K562 (cell line): ENCODE results near the gene ITSN1. TPM values are rescaled to one million over a fixed set of nuclear protein-coding genes. Genes with fewer than 3 reads are reported as not detected.

ENCODE experiments used
- BRD9 ChIP-seq: fragments of 450-650 bp; IDR thresholded peaks from 2 replicates; pipeline ENCODE4 v1.6.1; 2018; ENCODE audit warnings: low read depth; ENCODE audit not compliant: partially characterized antibody
- CSDE1 ChIP-seq, 2 experiments: fragments of 450-650 bp; IDR thresholded peaks; 2 replicates each; pipeline ENCODE4 v1.6.1; 2016; ENCODE audit warnings: mild to moderate bottlenecking in 1 of 2
- FUS ChIP-seq: fragments of 200-400 bp; formaldehyde crosslinking; optimal IDR thresholded peaks from 2 replicates; pipeline ENCODE3; 2017; ENCODE audit warnings: low read depth, low read length
- MNT ChIP-seq, 2 experiments: fragments of 450-650 bp; conservative IDR thresholded peaks; 2 replicates each; pipeline ENCODE4 v1.6.1; 2017; ENCODE audit warnings: mild to moderate bottlenecking in 2 of 2, moderate library complexity in 2 of 2
- MXD1 ChIP-seq: fragments of 250-450 bp; sonication (Bioruptor Pico); IDR thresholded peaks from 2 replicates; pipeline ENCODE4 v1.8.0; 2021; ENCODE audit warnings: borderline replicate concordance, mild to moderate bottlenecking, moderate library complexity; ENCODE audit not compliant: poor library complexity, severe bottlenecking
- MYBL2 ChIP-seq, 2 experiments: fragments of 450-650 bp in 1 of 2; sonication (generic) in 1 of 2; formaldehyde crosslinking in 1 of 2; IDR thresholded peaks; 2 replicates each; pipeline versions ENCODE4 v1.6.1 to v1.8.1; 2017 to 2022; ENCODE audit warnings: borderline replicate concordance in 1 of 2, inconsistent platforms in 1 of 2, low read depth in 1 of 2, mild to moderate bottlenecking in 1 of 2, missing genetic modification reagents in 1 of 2, moderate library complexity in 1 of 2
- REST ChIP-seq, 2 experiments: fragments of 450-650 bp; formaldehyde crosslinking in 1 of 2; IDR thresholded peaks; 2 replicates each; pipeline versions ENCODE4 v1.4.0 to v1.6.1; 2014 to 2020; ENCODE audit warnings: mild to moderate bottlenecking in 2 of 2, borderline replicate concordance in 1 of 2, low read depth in 1 of 2
- TCF7L2 ChIP-seq: fragments of 150-350 bp; IDR thresholded peaks from 2 replicates; pipeline ENCODE4 v1.6.1; 2016; ENCODE audit warnings: low read depth, mild to moderate bottlenecking, low read length, moderate library complexity
- TEAD4 ChIP-seq, 2 experiments: sonication (generic) in 1 of 2; formaldehyde crosslinking in 1 of 2; IDR thresholded peaks; 2 replicates each; pipeline versions ENCODE4 v1.6.1 to v1.8.0; 2012 to 2022; ENCODE audit warnings: borderline replicate concordance in 1 of 2, inconsistent platforms in 1 of 2, low read length in 1 of 2, mild to moderate bottlenecking in 1 of 2, missing genetic modification reagents in 1 of 2
- ZBTB33 ChIP-seq: sonication (generic); formaldehyde crosslinking; IDR thresholded peaks from 2 replicates; pipeline ENCODE4 v1.8.1; 2023; ENCODE audit warnings: mild to moderate bottlenecking, missing genetic modification reagents
- ZNF436 ChIP-seq: fragments of 250-450, 450-650 bp; sonication (Bioruptor Pico); formaldehyde crosslinking; IDR thresholded peaks from 2 replicates; pipeline ENCODE4 v1.7.0; 2020; ENCODE audit warnings: mild to moderate bottlenecking
- ZNF695 ChIP-seq: fragments of 450-650 bp; formaldehyde crosslinking; IDR thresholded peaks from 2 replicates; pipeline ENCODE4 v1.4.0; 2020; ENCODE audit warnings: mild to moderate bottlenecking, moderate library complexity
- polyA plus RNA-seq, 8 experiments: library from polyadenylated mRNA; depleted of rRNA in 4 of 8; stranded (reverse) in 5 of 8; unstranded in 3 of 8; fragments of >200 nt; fragmentation: Nextera tagmentation in 2 of 8; fragmentation: Illumina TruSeq in 1 of 8; extraction: Ambion mirVana in 2 of 8; extraction: Trizol in 1 of 8; gene quantifications; 2 replicates each; pipeline versions ENCODE4 v1.2.1 to v1.2.3, GENCODE V29; 2011 to 2014; ENCODE audit warnings: inconsistent platforms in 1 of 8, missing spikeins in 1 of 8
- total RNA-seq, 7 experiments: library from RNA; depleted of rRNA in 6 of 7; stranded (reverse); fragments of >200 nt in 6 of 7; fragmentation: Illumina TruSeq in 2 of 7; extraction: Trizol in 2 of 7; gene quantifications; 2 replicates each; pipeline versions ENCODE4 v1.2.1 to v1.2.3, GENCODE V29; 2011 to 2021; ENCODE audit warnings: low replicate concordance in 1 of 7

The ITSN1 gene
- total and polyA plus RNA-seq, 9 of the 15 experiments (the other 6 are each of a cell fraction or from before 2014, with no cell fraction given): 1.1 to 12.6 (median 4.8) TPM

- TF ChIP-seq ZBTB33 (no peak), CSDE1 (IDR thresholded peaks at IDR 0.05) (no peak), ZNF695 (CRISPR knock-in tag) (no peak), TEAD4 (IDR thresholded peaks at IDR 0.05; ENCODE audit: low read length) (peak; percentile 13; the same call in 1 of the 2 replicates), TEAD4 (CRISPR knock-in tag; IDR thresholded peaks at IDR 0.05; ENCODE audit: borderline replicate concordance) (no peak), MNT (conservative IDR thresholded peaks at IDR 0.05) (0 out of 4 replicates have a peak, but pooled peaks of 1 of the 2 experiments have one; percentile 18), REST (IDR thresholded peaks at IDR 0.05; ENCODE audit: borderline replicate concordance) (no peak), REST (CRISPR knock-in tag; IDR thresholded peaks at IDR 0.05; ENCODE audit: low read depth) (no peak), FUS (no peak), BRD9 (peak; percentile 93), MYBL2 (IDR thresholded peaks at IDR 0.05; ENCODE audit: low read depth) (no peak), MYBL2 (CRISPR knock-in tag; IDR thresholded peaks at IDR 0.05; ENCODE audit: borderline replicate concordance) (no peak), ZNF436 (no peak), TCF7L2 (no peak), MXD1 (CRISPR knock-in tag) (no peak)
Measured at GRCh38 chr21:33817663-33818451, 175.6 kb downstream of the ITSN1 start (continued).
